GM19455 (cell line): ENCODE results near the gene CNGB1.

Experiments
- ATAC-seq: cut with Tn5 transposase; IDR thresholded peaks from one replicate; pipeline ENCODE4 v1.9.1; 2021; ENCODE audit not compliant: unreplicated experiment

CNGB1 gene

GRCh38 chr16:57834936-57835335 is 136.0 kb downstream of the CNGB1 start:
- no peak for ATAC-seq
